ENCODE data around the gene CLRN3. TPM values are rescaled to one million over a fixed set of nuclear protein-coding genes. Genes with fewer than 3 reads are reported as not detected.

Gene CLRN3
- total RNA-seq, 1 donor from 2014 or later: not detected

GRCh38 chr10:127884501-127884900 lies 8.2 kb downstream of the CLRN3 start:
- no peak overlapping the region for H3K4me3 Mint-ChIP-seq
- no peaks in the 10 kb centered on the region for H3K9me3 Mint-ChIP-seq
- DNase-seq (no peak), ATAC-seq (ENCODE audit: low read depth) (no peak)
- intact Hi-C loops (cut with micrococcal nuclease): no loop called here
- H3K27me3 Mint-ChIP-seq: peaks cover 4% of the 10 kb centered on the region
- no peak overlapping the region for H3K27ac Mint-ChIP-seq
- ChIA-PET POLR2A (no interaction called here), CTCF (no interaction called here)
- H3K36me3 Mint-ChIP-seq (ENCODE audit: low read depth): no peaks in the 10 kb centered on the region
- peaks cover 18% of the 10 kb centered on the region for H3K4me1 Mint-ChIP-seq
- TF ChIP-seq, protein P1, sequence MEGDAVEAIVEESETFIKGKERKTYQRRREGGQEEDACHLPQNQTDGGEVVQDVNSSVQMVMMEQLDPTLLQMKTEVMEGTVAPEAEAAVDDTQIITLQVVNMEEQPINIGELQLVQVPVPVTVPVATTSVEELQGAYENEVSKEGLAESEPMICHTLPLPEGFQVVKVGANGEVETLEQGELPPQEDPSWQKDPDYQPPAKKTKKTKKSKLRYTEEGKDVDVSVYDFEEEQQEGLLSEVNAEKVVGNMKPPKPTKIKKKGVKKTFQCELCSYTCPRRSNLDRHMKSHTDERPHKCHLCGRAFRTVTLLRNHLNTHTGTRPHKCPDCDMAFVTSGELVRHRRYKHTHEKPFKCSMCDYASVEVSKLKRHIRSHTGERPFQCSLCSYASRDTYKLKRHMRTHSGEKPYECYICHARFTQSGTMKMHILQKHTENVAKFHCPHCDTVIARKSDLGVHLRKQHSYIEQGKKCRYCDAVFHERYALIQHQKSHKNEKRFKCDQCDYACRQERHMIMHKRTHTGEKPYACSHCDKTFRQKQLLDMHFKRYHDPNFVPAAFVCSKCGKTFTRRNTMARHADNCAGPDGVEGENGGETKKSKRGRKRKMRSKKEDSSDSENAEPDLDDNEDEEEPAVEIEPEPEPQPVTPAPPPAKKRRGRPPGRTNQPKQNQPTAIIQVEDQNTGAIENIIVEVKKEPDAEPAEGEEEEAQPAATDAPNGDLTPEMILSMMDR (IDR thresholded peaks at IDR 0.05): no peak

- H3K4me1 Mint-ChIP-seq: peaks cover 18% of the 10 kb centered on the region
- CTCF ChIA-PET: no interaction called here
- POLR2A ChIA-PET: no interaction called here
- DNase-seq (no peak), ATAC-seq (ENCODE audit: low read depth) (no peak)
- H3K4me3 Mint-ChIP-seq: no peak overlapping the region
- no peak overlapping the region for H3K27ac Mint-ChIP-seq
- TF ChIP-seq, protein P1 (IDR thresholded peaks at IDR 0.05): no peak
- H3K36me3 Mint-ChIP-seq (ENCODE audit: low read depth): no peaks in the 10 kb centered on the region
- intact Hi-C loops (cut with micrococcal nuclease): no loop called here
- H3K27me3 Mint-ChIP-seq: peaks cover 4% of the 10 kb centered on the region
- no peaks in the 10 kb centered on the region for H3K9me3 Mint-ChIP-seq
Observed at GRCh38 chr10:127883516-127883915, 9.2 kb downstream of the CLRN3 start.

DNA sequence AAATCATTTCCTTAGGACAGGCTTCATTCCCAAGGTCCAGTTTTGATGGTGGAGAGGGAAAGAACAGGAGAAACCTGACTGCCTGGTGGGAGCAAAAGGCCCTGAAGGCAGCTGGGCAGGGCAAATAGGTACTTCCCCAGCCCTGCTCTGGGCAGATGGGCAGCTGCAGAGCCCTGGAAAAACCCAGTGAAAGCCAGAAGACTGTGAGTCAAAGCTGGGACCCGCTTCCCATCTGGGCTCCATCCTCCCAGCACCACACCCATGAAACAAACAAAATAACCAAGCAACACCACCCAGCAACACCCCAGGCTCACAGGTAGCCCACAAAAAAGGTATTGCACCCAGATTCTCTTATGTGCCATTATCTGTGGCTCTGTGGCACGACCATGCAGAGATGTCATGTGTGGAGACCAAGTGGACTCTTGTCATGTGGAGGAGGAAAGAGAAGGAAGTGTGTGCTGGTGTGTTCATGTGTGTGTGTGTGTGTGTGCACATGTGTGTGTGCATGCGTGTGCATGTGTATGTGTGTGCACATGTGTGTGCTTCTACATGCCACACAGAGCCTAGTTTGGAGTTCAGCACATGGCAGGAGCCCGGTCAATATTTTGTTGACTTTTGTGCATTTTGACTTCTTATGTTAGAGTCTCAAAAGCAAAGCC lies 9.8 kb downstream of the CLRN3 start:
- H3K27ac Mint-ChIP-seq: no peak overlapping the region
- ATAC-seq (ENCODE audit: low read depth): no peak
- H3K4me1 Mint-ChIP-seq: peaks cover 18% of the 10 kb centered on the region
- H3K4me3 Mint-ChIP-seq: no peak overlapping the region
- intact Hi-C loops (cut with micrococcal nuclease): no loop called here
- ChIA-PET POLR2A (no interaction called here), CTCF (no interaction called here)
- TF ChIP-seq, protein P1 (IDR thresholded peaks at IDR 0.05): no peak
- H3K36me3 Mint-ChIP-seq (ENCODE audit: low read depth): no peaks in the 10 kb centered on the region
- no peaks in the 10 kb centered on the region for H3K9me3 Mint-ChIP-seq
- H3K27me3 Mint-ChIP-seq: peaks cover 4% of the 10 kb centered on the region
- no peak for DNase-seq

DNA sequence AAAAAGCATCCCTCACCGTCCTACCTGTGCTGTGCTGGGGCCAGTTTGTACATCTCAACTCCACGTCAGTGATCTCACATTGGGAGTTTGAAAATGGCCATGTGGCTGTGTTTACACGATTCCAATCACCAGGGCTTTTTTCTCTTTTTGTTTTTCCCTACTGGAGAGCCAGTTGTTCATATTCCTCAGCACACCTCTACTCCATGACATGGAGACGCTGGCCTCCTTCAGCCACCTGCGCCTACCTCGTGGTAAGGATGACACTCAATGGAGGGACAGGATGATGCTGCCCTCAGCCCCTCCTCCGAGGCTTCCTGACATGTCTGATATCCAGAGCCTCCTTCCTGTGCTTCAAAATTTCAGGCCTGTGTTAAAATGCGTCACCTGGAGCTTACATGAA lies 10.3 kb downstream of the CLRN3 start:
- no peaks in the 10 kb centered on the region for H3K9me3 Mint-ChIP-seq
- POLR2A ChIA-PET: no interaction called here
- no peak for DNase-seq
- ATAC-seq (ENCODE audit: low read depth): no peak
- no peaks in the 10 kb centered on the region for H3K36me3 Mint-ChIP-seq (ENCODE audit: low read depth)
- no peak overlapping the region for H3K4me3 Mint-ChIP-seq
- H3K27ac Mint-ChIP-seq: no peak overlapping the region
- CTCF ChIA-PET: no interaction called here
- H3K27me3 Mint-ChIP-seq: no peaks in the 10 kb centered on the region
- TF ChIP-seq, protein P1 (IDR thresholded peaks at IDR 0.05): no peak
- H3K4me1 Mint-ChIP-seq: peaks cover 18% of the 10 kb centered on the region
- intact Hi-C loops (cut with micrococcal nuclease): no loop called here

- ChIA-PET POLR2A (no interaction called here), CTCF (no interaction called here)
- H3K4me1 Mint-ChIP-seq: peaks cover 18% of the 10 kb centered on the region
- H3K36me3 Mint-ChIP-seq (ENCODE audit: low read depth): no peaks in the 10 kb centered on the region
- no peak for DNase-seq
- no peak for ATAC-seq (ENCODE audit: low read depth)
- no peak overlapping the region for H3K4me3 Mint-ChIP-seq
- no peak overlapping the region for H3K27ac Mint-ChIP-seq
- no peaks in the 10 kb centered on the region for H3K9me3 Mint-ChIP-seq
- intact Hi-C loops (cut with micrococcal nuclease): no loop called here
- TF ChIP-seq, protein P1 (IDR thresholded peaks at IDR 0.05): no peak
- H3K27me3 Mint-ChIP-seq: no peaks in the 10 kb centered on the region
Observed at GRCh38 chr10:127881262-127881661, 11.5 kb downstream of the CLRN3 start.

All from activated B cell treated with CpG ODN at 0.5 μM for 24 hours (primary cell).